MM.1S (cell line): Measurements from ENCODE around the gene RCCD1.

Source experiments
- DNase-seq: peaks from one replicate; pipeline ENCODE4 v3.0.0-alpha.2; 2015
- H2AFZ ChIP-seq: fragments of 300-600 bp; sonication (generic); 2 replicates; pipeline ENCODE4 v1.6.0; 2016; ENCODE audit warnings: antibody characterized with exemption, low read length
- H3F3A ChIP-seq: fragments of 300-600 bp; sonication (generic); 2 replicates; pipeline ENCODE4 v1.6.1; 2016; ENCODE audit warnings: mild to moderate bottlenecking, antibody characterized with exemption, low read length, moderate library complexity, mixed read lengths; ENCODE audit not compliant: insufficient read depth
- H3K27ac ChIP-seq: fragments of 300-600 bp; sonication (generic); 2 replicates; pipeline ENCODE4 v1.5.1; 2016; ENCODE audit warnings: mild to moderate bottlenecking, low read length
- H3K27me3 ChIP-seq: fragments of 300-600 bp; sonication (generic); replicated peaks from 2 replicates; pipeline ENCODE4 v1.6.0; 2016; ENCODE audit warnings: low read length; ENCODE audit not compliant: insufficient read depth
- H3K36me3 ChIP-seq: fragments of 300-600 bp; sonication (generic); replicated peaks from 2 replicates; pipeline ENCODE4 v1.6.1; 2016; ENCODE audit warnings: mild to moderate bottlenecking, low read length, mixed read lengths; ENCODE audit not compliant: insufficient read depth
- H3K4me1 ChIP-seq: fragments of 300-600 bp; sonication (generic); 2 replicates; pipeline ENCODE4 v1.6.1; 2016; ENCODE audit warnings: low read length, mixed read lengths
- H3K4me2 ChIP-seq: fragments of 300-600 bp; sonication (generic); 2 replicates; pipeline ENCODE4 v1.6.0; 2016; ENCODE audit warnings: low read depth, low read length
- H3K4me3 ChIP-seq: fragments of 300-600 bp; sonication (generic); 2 replicates; pipeline ENCODE4 v1.5.1; 2016; ENCODE audit warnings: low read length, mixed read lengths
- H3K79me2 ChIP-seq: fragments of 300-600 bp; sonication (generic); 2 replicates; pipeline ENCODE4 v1.6.1; 2016; ENCODE audit warnings: mixed run types, low read length, mixed read lengths
- H3K9ac ChIP-seq: fragments of 300-600 bp; sonication (generic); 2 replicates; pipeline ENCODE4 v1.6.1; 2016; ENCODE audit warnings: low read length, mixed read lengths
- H3K9me2 ChIP-seq: fragments of 300-600 bp; sonication (generic); replicated peaks from 2 replicates; pipeline ENCODE4 v1.6.1; 2016; ENCODE audit warnings: mild to moderate bottlenecking, low read length, mixed read lengths; ENCODE audit not compliant: insufficient read depth
- H3K9me3 ChIP-seq: fragments of 300-600 bp; sonication (generic); replicated peaks from 2 replicates; pipeline ENCODE4 v1.6.1; 2016; ENCODE audit warnings: mild to moderate bottlenecking, low read length, mixed read lengths; ENCODE audit not compliant: insufficient read depth
- H4K20me1 ChIP-seq: fragments of 300-600 bp; sonication (generic); 2 replicates; pipeline ENCODE4 v1.6.1; 2016; ENCODE audit warnings: mild to moderate bottlenecking, low read length, moderate library complexity, mixed read lengths; ENCODE audit not compliant: insufficient read depth
- EZH2 ChIP-seq: fragments of 300-600 bp; sonication (generic); optimal IDR thresholded peaks from 2 replicates; pipeline ENCODE3; 2017; ENCODE audit warnings: low read depth, mild to moderate bottlenecking, antibody characterized with exemption, low read length, mixed read lengths
- EZH2phosphoT487 ChIP-seq: fragments of 300-600 bp; sonication (generic); IDR thresholded peaks from 2 replicates; pipeline ENCODE4 v1.6.1; 2018; ENCODE audit warnings: antibody characterized with exemption, low read length
- TF ChIP-seq, protein P1 (sequence below): fragments of 300-600 bp; sonication (generic); IDR thresholded peaks from 2 replicates; pipeline ENCODE4 v1.5.1; 2016; ENCODE audit warnings: antibody characterized with exemption, low read length, mixed read lengths

RCCD1 gene

DNA sequence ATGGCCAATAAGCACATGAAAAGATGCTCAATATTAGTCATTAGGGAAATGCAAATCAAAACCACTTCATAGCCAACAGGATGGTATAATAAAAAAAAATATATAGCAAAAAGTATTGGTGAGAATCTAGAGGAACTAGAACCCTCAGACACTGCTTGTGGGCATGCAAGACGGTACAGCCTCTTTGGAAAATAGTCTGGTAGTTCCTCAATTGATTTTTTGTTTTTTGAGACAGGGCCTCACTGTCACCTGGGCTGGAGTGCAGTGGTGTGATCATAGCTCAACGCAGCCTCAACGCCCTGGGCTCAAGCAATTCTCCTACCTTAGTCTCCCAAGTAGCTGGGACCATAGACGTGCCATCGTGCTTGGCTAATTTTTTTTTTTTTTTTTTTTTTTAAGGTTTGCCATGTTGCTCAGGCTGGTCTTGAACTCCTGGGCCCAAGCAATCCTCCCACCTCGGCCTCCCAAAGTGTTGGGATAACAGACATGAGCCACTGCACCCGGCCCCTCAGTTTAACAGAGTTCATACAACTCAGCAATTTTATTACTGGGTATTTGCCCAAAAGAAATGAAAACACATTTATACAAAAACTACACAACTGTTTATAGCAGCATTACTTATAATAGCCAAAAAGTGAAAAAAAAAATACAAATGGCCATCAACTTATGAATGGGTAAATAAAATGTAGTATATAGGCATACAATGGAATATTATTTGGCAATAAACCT lies 34.5 kb downstream of the RCCD1 start:
- peaks cover 2% of the 10 kb centered on the region; the same call in 1 of the 2 replicates for H4K20me1 ChIP-seq
- no peaks in the 10 kb centered on the region; the same call in 1 of the 2 replicates for H3K36me3 ChIP-seq
- no peak overlapping the region for H3K4me3 ChIP-seq
- no peak for DNase-seq
- H3K79me2 ChIP-seq = peaks cover 98% of the 10 kb centered on the region
- peaks cover 26% of the 10 kb centered on the region for H3F3A ChIP-seq
- TF ChIP-seq EZH2phosphoT487 = no peak
- TF ChIP-seq, protein P1, sequence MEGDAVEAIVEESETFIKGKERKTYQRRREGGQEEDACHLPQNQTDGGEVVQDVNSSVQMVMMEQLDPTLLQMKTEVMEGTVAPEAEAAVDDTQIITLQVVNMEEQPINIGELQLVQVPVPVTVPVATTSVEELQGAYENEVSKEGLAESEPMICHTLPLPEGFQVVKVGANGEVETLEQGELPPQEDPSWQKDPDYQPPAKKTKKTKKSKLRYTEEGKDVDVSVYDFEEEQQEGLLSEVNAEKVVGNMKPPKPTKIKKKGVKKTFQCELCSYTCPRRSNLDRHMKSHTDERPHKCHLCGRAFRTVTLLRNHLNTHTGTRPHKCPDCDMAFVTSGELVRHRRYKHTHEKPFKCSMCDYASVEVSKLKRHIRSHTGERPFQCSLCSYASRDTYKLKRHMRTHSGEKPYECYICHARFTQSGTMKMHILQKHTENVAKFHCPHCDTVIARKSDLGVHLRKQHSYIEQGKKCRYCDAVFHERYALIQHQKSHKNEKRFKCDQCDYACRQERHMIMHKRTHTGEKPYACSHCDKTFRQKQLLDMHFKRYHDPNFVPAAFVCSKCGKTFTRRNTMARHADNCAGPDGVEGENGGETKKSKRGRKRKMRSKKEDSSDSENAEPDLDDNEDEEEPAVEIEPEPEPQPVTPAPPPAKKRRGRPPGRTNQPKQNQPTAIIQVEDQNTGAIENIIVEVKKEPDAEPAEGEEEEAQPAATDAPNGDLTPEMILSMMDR = no peak
- H3K27ac ChIP-seq = peak overlapping the region; percentile 28; the same call in 1 of the 2 replicates
- H3K9me2 ChIP-seq = no peaks in the 10 kb centered on the region
- H2AFZ ChIP-seq = no peak overlapping the region
- H3K4me2 ChIP-seq = peak overlapping the region; percentile 65
- H3K9me3 ChIP-seq = no peaks in the 10 kb centered on the region
- H3K4me1 ChIP-seq = peaks cover 40% of the 10 kb centered on the region
- H3K27me3 ChIP-seq = no peaks in the 10 kb centered on the region
- H3K9ac ChIP-seq = no peak overlapping the region

DNA sequence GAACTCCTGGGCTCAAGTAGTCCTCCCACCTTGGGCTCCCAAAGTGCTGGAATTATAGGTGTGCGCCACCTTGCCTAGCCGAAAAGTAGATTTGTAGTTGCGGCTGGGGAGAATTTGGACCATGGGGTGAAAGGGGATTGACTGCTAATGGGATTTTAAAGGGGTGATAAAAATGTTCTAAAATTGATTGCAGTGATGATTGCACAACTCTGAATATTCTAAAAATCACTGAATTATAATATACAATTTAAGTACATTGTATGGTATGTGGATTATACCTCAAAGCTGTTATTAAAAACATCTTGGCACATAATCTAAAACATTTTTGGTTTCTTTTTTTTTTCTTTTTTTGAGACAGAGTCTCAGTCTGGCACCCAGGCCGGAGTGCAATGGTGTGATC lies 35.8 kb downstream of the RCCD1 start:
- Histone ChIP-seq H3K36me3 (no peaks in the 10 kb centered on the region), H3K4me3 (no peak overlapping the region), H3K9ac (no peak overlapping the region), H3K79me2 (peaks cover 88% of the 10 kb centered on the region), H4K20me1 (peaks cover 2% of the 10 kb centered on the region; the same call in 1 of the 2 replicates), H3K4me2 (no peak overlapping the region), H3F3A (peaks cover 26% of the 10 kb centered on the region), H3K9me3 (no peaks in the 10 kb centered on the region), H2AFZ (no peak overlapping the region), H3K27me3 (no peaks in the 10 kb centered on the region), H3K9me2 (no peaks in the 10 kb centered on the region), H3K27ac (no peak overlapping the region), H3K4me1 (peaks cover 44% of the 10 kb centered on the region)
- no peak for DNase-seq
- TF ChIP-seq EZH2phosphoT487 (no peak), EZH2 (no peak)
- TF ChIP-seq, protein P1 = no peak

DNA sequence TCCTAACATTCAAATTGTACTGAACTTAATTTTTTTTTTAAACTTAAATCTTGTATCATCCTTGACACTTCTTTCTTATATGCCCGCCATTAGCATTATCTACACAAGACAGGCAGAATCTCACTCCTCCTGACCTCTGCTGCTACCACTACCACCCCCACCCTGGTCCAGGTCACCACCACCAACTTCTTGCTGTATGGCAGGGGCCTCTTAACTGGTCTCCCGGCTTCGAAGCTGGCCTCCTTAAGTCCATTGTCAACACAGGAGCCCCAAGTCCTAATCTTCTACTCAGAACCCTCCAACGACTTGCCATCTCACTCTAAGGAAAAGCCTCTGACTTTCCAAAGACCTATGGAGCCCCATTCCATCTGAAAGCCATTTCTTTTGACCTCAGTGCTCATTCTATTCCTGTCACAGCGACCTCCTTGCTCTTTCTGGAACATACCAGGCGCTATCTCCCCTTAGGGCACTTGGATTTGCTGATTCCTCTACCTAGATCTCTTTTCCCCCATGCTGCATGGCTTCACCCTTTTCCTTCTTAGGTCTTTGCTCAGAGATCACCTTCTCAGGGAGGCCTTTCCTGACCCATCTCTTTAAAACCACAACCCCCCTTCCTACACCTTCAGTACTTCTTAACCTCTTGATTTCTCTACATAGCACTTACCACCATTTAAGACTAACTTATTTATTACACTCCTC lies 37.1 kb downstream of the RCCD1 start:
- H3K4me3 ChIP-seq = no peak overlapping the region
- H2AFZ ChIP-seq = no peak overlapping the region
- DNase-seq = no peak
- no peak overlapping the region for H3K27ac ChIP-seq
- no peaks in the 10 kb centered on the region; the same call in 1 of the 2 replicates for H4K20me1 ChIP-seq
- no peaks in the 10 kb centered on the region for H3K9me3 ChIP-seq
- TF ChIP-seq EZH2 (no peak), EZH2phosphoT487 (no peak)
- TF ChIP-seq, protein P1 = no peak
- H3K9me2 ChIP-seq = no peaks in the 10 kb centered on the region
- H3K79me2 ChIP-seq = peaks cover 75% of the 10 kb centered on the region
- H3K36me3 ChIP-seq = no peaks in the 10 kb centered on the region
- peaks cover 26% of the 10 kb centered on the region for H3F3A ChIP-seq
- H3K9ac ChIP-seq = no peak overlapping the region
- no peaks in the 10 kb centered on the region for H3K27me3 ChIP-seq
- H3K4me2 ChIP-seq = no peak overlapping the region
- peaks cover 45% of the 10 kb centered on the region for H3K4me1 ChIP-seq
